ENCODE data around the gene BDKRB1.

DNA sequence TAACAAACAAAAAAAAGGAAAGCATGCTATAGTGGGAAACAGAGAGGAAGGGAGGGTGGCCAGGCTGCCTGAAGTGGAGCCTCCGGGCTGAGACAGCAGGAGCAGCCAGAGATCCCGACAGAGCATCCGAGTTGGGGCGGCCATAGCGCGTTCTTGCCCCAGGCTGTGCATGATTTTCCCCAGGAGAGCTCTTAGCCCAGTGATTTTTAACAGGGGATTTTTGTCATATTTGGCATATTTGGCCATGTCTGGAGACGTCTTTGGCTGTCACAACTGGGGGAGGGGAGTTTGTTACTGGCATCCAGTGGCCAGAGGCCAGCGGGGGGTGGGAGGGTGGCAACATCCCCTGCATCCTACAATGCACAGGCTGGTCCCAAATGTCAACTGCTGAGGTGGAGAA lies 23.6 kb downstream of the BDKRB1 start:
- TF ChIP-seq, protein P1, sequence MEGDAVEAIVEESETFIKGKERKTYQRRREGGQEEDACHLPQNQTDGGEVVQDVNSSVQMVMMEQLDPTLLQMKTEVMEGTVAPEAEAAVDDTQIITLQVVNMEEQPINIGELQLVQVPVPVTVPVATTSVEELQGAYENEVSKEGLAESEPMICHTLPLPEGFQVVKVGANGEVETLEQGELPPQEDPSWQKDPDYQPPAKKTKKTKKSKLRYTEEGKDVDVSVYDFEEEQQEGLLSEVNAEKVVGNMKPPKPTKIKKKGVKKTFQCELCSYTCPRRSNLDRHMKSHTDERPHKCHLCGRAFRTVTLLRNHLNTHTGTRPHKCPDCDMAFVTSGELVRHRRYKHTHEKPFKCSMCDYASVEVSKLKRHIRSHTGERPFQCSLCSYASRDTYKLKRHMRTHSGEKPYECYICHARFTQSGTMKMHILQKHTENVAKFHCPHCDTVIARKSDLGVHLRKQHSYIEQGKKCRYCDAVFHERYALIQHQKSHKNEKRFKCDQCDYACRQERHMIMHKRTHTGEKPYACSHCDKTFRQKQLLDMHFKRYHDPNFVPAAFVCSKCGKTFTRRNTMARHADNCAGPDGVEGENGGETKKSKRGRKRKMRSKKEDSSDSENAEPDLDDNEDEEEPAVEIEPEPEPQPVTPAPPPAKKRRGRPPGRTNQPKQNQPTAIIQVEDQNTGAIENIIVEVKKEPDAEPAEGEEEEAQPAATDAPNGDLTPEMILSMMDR (IDR thresholded peaks at IDR 0.05): no peak
- no peak for TF ChIP-seq POLR2A (IDR thresholded peaks at IDR 0.05)

All from thyroid gland (tissue), 4 donors.